Mammary epithelial cell (primary cell): ENCODE measurements around the gene UCHL5.

Experiments used
- EZH2 ChIP-seq: IDR thresholded peaks from 2 replicates; pipeline ENCODE4 v1.6.1; 2012; ENCODE audit warnings: low read length, inconsistent platforms, borderline replicate concordance
- TF ChIP-seq, protein P1 (sequence below), 2 donors: IDR thresholded peaks in 1 of 2; conservative IDR thresholded peaks in 1 of 2; 2 replicates each; pipeline ENCODE4 v1.5.1; 2011 to 2012; ENCODE audit warnings: inconsistent platforms in 2 of 2, low read length in 2 of 2, mild to moderate bottlenecking in 2 of 2, control low read depth in 1 of 2, low read depth in 1 of 2; ENCODE audit not compliant: insufficient read depth in 1 of 2; ENCODE audit errors: extremely low read depth in 1 of 2

GRCh38 chr1:193036337-193037047, 22.7 kb downstream of the UCHL5 start:
- TF ChIP-seq, protein P1, sequence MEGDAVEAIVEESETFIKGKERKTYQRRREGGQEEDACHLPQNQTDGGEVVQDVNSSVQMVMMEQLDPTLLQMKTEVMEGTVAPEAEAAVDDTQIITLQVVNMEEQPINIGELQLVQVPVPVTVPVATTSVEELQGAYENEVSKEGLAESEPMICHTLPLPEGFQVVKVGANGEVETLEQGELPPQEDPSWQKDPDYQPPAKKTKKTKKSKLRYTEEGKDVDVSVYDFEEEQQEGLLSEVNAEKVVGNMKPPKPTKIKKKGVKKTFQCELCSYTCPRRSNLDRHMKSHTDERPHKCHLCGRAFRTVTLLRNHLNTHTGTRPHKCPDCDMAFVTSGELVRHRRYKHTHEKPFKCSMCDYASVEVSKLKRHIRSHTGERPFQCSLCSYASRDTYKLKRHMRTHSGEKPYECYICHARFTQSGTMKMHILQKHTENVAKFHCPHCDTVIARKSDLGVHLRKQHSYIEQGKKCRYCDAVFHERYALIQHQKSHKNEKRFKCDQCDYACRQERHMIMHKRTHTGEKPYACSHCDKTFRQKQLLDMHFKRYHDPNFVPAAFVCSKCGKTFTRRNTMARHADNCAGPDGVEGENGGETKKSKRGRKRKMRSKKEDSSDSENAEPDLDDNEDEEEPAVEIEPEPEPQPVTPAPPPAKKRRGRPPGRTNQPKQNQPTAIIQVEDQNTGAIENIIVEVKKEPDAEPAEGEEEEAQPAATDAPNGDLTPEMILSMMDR (conservative IDR thresholded peaks at IDR 0.05 in 1 of 2, IDR thresholded peaks at IDR 0.05 in 1 of 2; ENCODE audit: extremely low read depth in 1 of 2, insufficient read depth in 1 of 2, low read depth in 1 of 2, low read length in 2 of 2), result no peak
- TF ChIP-seq EZH2, result no peak
